ENCODE results near the gene EXOC3L4. TPM values are rescaled to one million over a fixed set of nuclear protein-coding genes. Genes with fewer than 3 reads are reported as not detected.

EXOC3L4 gene
- polyA plus RNA-seq, 1 of the 3 experiments (the other 2 are of a cell fraction) = 0.46 TPM

DNA sequence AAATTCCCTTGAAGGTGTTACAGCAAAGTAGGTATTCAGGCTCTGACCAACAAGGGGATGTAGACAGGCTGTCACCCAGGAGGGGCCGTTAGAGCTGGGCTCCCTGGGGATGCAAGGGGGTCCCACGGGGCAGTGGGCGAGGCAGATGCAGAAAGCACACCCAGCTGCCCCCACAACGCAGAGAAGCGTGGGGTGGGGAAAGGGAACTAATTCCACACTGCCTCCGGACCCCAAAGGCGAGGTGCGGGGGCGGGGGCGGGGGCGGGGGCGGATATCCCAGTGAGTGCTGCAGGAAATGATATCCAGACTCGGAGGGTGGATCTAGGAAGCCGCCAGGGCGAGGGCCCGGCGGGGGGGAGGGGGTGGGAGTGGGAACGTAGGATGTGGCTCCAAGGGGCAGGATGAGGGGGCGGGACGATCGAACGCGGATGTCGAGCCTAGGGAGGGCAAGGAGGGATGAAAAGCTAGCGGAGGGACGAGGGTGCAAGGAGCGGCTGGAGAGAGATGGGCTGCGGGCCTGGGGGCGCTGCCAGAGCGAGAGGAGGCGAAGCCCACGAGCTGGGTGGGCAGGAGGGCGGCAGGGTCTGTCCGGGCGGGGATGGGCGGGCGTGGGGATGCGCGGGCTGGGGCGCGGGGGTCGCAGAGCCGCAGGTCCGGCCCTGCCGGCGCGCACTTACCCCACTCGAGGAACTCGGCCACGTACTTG is 38.0 kb upstream of the EXOC3L4 start:
- Histone ChIP-seq H3K4me3 (ENCODE audit: low read depth in 2 of 2, low read length in 1 of 2) (peak overlapping the region; percentile 75 to 91), H2AFZ (ENCODE audit: low read depth) (no peak overlapping the region), H4K20me1 (ENCODE audit: insufficient read depth) (peaks cover 48% of the 10 kb centered on the region), H3K9me2 (no peaks in the 10 kb centered on the region), H3K36me3 (replicated peaks in 1 of 2; ENCODE audit: control insufficient read depth in 1 of 2, insufficient read depth in 2 of 2, low read length in 1 of 2) (peaks cover 5 to 13% of the 10 kb centered on the region in 2 experiments), H3F3A (replicated peaks; ENCODE audit: insufficient read depth) (peaks cover 4% of the 10 kb centered on the region), H3K9me3 (no peaks in the 10 kb centered on the region), H3K4me2 (peak overlapping the region; percentile 89), H3K4me1 (ENCODE audit: control insufficient read depth in 1 of 2, insufficient read depth in 2 of 2, low read depth in 1 of 2, low read length in 1 of 2) (peaks cover 23 to 26% of the 10 kb centered on the region in 2 experiments; a peak in 3 of 4 replicates), H3K9ac (peak overlapping the region; percentile 74), H3K27ac (ENCODE audit: low read depth in 2 of 2, low read length in 1 of 2) (peak overlapping the region; percentile 75 to 89), H3K79me2 (ENCODE audit: insufficient read depth) (peaks cover 76% of the 10 kb centered on the region), H3K27me3 (ENCODE audit: insufficient read depth) (no peaks in the 10 kb centered on the region)
- TF ChIP-seq TAF1 (IDR thresholded peaks at IDR 0.05; ENCODE audit: borderline replicate concordance, low read depth, low read length) (no peak), GABPA (IDR thresholded peaks at IDR 0.05; ENCODE audit: low read depth) (no peak; the same call in 1 of the 2 replicates), FOXJ3 (CRISPR knock-in tag; IDR thresholded peaks at IDR 0.05) (no peak), MXI1 (IDR thresholded peaks at IDR 0.05; ENCODE audit: low read depth, low read length) (peak; percentile 52; the same call in 1 of the 2 replicates), NRF1 (IDR thresholded peaks at IDR 0.05; ENCODE audit: low read depth, low read length) (no peak), SIN3A (IDR thresholded peaks at IDR 0.05; ENCODE audit: borderline replicate concordance, low read depth, low read length) (peak; percentile 76; the same call in 1 of the 2 replicates), YY1 (IDR thresholded peaks at IDR 0.05; ENCODE audit: low read depth) (no peak)
- TF ChIP-seq, protein P1, sequence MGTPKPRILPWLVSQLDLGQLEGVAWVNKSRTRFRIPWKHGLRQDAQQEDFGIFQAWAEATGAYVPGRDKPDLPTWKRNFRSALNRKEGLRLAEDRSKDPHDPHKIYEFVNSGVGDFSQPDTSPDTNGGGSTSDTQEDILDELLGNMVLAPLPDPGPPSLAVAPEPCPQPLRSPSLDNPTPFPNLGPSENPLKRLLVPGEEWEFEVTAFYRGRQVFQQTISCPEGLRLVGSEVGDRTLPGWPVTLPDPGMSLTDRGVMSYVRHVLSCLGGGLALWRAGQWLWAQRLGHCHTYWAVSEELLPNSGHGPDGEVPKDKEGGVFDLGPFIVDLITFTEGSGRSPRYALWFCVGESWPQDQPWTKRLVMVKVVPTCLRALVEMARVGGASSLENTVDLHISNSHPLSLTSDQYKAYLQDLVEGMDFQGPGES (IDR thresholded peaks at IDR 0.05; ENCODE audit: low read depth, low read length) = no peak
- TF ChIP-seq, protein P2, sequence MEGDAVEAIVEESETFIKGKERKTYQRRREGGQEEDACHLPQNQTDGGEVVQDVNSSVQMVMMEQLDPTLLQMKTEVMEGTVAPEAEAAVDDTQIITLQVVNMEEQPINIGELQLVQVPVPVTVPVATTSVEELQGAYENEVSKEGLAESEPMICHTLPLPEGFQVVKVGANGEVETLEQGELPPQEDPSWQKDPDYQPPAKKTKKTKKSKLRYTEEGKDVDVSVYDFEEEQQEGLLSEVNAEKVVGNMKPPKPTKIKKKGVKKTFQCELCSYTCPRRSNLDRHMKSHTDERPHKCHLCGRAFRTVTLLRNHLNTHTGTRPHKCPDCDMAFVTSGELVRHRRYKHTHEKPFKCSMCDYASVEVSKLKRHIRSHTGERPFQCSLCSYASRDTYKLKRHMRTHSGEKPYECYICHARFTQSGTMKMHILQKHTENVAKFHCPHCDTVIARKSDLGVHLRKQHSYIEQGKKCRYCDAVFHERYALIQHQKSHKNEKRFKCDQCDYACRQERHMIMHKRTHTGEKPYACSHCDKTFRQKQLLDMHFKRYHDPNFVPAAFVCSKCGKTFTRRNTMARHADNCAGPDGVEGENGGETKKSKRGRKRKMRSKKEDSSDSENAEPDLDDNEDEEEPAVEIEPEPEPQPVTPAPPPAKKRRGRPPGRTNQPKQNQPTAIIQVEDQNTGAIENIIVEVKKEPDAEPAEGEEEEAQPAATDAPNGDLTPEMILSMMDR (IDR thresholded peaks at IDR 0.05) = peak; percentile 71
- WGBS (ENCODE audit: low lambda C conversion rate) = 1% methylated on average over 32 of the region's 50 CpGs
- CTCF ChIA-PET = interaction anchor here (0.5 to 3.5 kb wide), 23 partner anchors 9 to 401 kb away, joined by 3 to 18 read pairs (median 4); no protein-coding TSS in a partner anchor
- DNase-seq = peak; percentile 90
- POLR2A ChIA-PET = no interaction called here

DNA sequence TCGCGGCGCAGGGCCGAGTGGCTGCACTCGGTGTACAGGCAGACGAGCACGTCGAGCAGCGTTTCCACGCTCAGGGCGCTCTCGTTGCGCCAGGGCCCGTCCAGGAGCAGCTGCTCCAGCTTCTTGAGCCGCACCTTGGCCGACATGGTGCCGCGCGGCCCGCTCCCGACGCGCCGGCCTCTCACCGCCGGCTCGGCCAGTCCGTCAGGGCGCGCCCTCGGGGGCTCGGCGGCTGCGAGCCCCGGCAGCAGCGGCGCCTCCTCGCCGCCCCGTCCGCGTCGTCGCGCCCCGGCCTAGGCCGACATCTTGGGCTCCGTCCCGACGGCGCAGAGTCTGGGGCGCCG is 37.5 kb upstream of the EXOC3L4 start:
- POLR2A ChIA-PET = no interaction called here
- H3K36me3 ChIP-seq (replicated peaks in 1 of 2; ENCODE audit: control insufficient read depth in 1 of 2, insufficient read depth in 2 of 2, low read length in 1 of 2) = peaks cover 5 to 13% of the 10 kb centered on the region in 2 experiments
- peaks cover 71% of the 10 kb centered on the region for H3K79me2 ChIP-seq (ENCODE audit: insufficient read depth)
- peaks cover 23 to 26% of the 10 kb centered on the region in 2 experiments; a peak in 3 of 4 replicates for H3K4me1 ChIP-seq (ENCODE audit: control insufficient read depth in 1 of 2, insufficient read depth in 2 of 2, low read depth in 1 of 2, low read length in 1 of 2)
- H2AFZ ChIP-seq (ENCODE audit: low read depth) = no peak overlapping the region
- peaks cover 4% of the 10 kb centered on the region for H3F3A ChIP-seq (replicated peaks; ENCODE audit: insufficient read depth)
- peak overlapping the region; percentile 75 to 89 for H3K27ac ChIP-seq (ENCODE audit: low read depth in 2 of 2, low read length in 1 of 2)
- peak; percentile 43 for DNase-seq
- CTCF ChIA-PET = interaction anchor here (0.9 to 3.5 kb wide), 16 partner anchors 9 to 362 kb away, joined by 3 to 18 read pairs (median 6); no protein-coding TSS in a partner anchor
- H3K27me3 ChIP-seq (ENCODE audit: insufficient read depth) = no peaks in the 10 kb centered on the region
- peak overlapping the region; percentile 74 for H3K9ac ChIP-seq
- H4K20me1 ChIP-seq (ENCODE audit: insufficient read depth) = peaks cover 43% of the 10 kb centered on the region
- H3K4me3 ChIP-seq (ENCODE audit: low read depth in 2 of 2, low read length in 1 of 2) = peak overlapping the region; percentile 75 to 91
- H3K9me2 ChIP-seq = no peaks in the 10 kb centered on the region
- WGBS (ENCODE audit: low lambda C conversion rate) = 0% methylated on average over 9 of the region's 53 CpGs
- peak overlapping the region; percentile 89; the same call in 1 of the 2 replicates for H3K4me2 ChIP-seq
- H3K9me3 ChIP-seq = no peaks in the 10 kb centered on the region
- TF ChIP-seq, protein P3, sequence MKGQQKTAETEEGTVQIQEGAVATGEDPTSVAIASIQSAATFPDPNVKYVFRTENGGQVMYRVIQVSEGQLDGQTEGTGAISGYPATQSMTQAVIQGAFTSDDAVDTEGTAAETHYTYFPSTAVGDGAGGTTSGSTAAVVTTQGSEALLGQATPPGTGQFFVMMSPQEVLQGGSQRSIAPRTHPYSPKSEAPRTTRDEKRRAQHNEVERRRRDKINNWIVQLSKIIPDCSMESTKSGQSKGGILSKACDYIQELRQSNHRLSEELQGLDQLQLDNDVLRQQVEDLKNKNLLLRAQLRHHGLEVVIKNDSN (IDR thresholded peaks at IDR 0.05; ENCODE audit: borderline replicate concordance, low read depth) = no peak
- TF ChIP-seq JUND (IDR thresholded peaks at IDR 0.05) = no peak
- TF ChIP-seq MXI1 (IDR thresholded peaks at IDR 0.05; ENCODE audit: low read depth, low read length) = no peak
- TF ChIP-seq EZH2phosphoT487 (IDR thresholded peaks at IDR 0.05; ENCODE audit: borderline replicate concordance, low read depth) = no peak
- TF ChIP-seq, protein P1 (IDR thresholded peaks at IDR 0.05; ENCODE audit: low read depth, low read length) = no peak
- no peak for TF ChIP-seq TCF12 (IDR thresholded peaks at IDR 0.05)
- TF ChIP-seq, protein P2 (IDR thresholded peaks at IDR 0.05) = no peak
- no peak for TF ChIP-seq MEF2A (IDR thresholded peaks at IDR 0.05; ENCODE audit: borderline replicate concordance, low read depth)
- TF ChIP-seq, protein P4, sequence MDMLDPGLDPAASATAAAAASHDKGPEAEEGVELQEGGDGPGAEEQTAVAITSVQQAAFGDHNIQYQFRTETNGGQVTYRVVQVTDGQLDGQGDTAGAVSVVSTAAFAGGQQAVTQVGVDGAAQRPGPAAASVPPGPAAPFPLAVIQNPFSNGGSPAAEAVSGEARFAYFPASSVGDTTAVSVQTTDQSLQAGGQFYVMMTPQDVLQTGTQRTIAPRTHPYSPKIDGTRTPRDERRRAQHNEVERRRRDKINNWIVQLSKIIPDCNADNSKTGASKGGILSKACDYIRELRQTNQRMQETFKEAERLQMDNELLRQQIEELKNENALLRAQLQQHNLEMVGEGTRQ (IDR thresholded peaks at IDR 0.05; ENCODE audit: borderline replicate concordance, low read depth, low read length) = no peak
- no peak for TF ChIP-seq NFIC (IDR thresholded peaks at IDR 0.05; ENCODE audit: borderline replicate concordance)
- no peak for TF ChIP-seq ELF1 (IDR thresholded peaks at IDR 0.05)

Measured in SK-N-SH (cell line).